ENCODE results near the gene SPATA22.
A peak's percentile ranks its signal among the peaks of the same experiment; 100 is the strongest.
"Not testable (repeated sequence)": the region's sequence is repeated elsewhere in the genome, so short reads cannot be mapped to it uniquely, and the experiment has no call there.

Gene SPATA22

GRCh38 chr17:3475251-3475685 is 3.6 kb upstream of the SPATA22 start:
- DNase-seq (ENCODE audit: low spot score), result no peak
- in situ Hi-C loops (cut with MboI; ENCODE audit: low pct_unique_long_range_greater_than_20kb, low sequenced_read_pairs, unreplicated experiment), result loop anchor here (25.0 kb wide), 1 partner anchor 112 kb away; no protein-coding TSS in a partner anchor
- no peak for TF ChIP-seq CTCF (IDR thresholded peaks at IDR 0.05; ENCODE audit: extremely low read depth, insufficient read depth, missing control alignments)

GRCh38 chr17:3474212-3474611 is 2.6 kb upstream of the SPATA22 start:
- in situ Hi-C loops (cut with MboI; ENCODE audit: low pct_unique_long_range_greater_than_20kb, low sequenced_read_pairs, unreplicated experiment), result no loop called here
- DNase-seq (ENCODE audit: low spot score), result no peak
- TF ChIP-seq CTCF (IDR thresholded peaks at IDR 0.05; ENCODE audit: extremely low read depth, insufficient read depth, missing control alignments), result no peak

GRCh38 chr17:3472137-3472536 is 518 bp upstream of the SPATA22 start:
- in situ Hi-C loops (cut with MboI; ENCODE audit: low pct_unique_long_range_greater_than_20kb, low sequenced_read_pairs, unreplicated experiment), result no loop called here
- DNase-seq (ENCODE audit: low spot score), result no peak

GRCh38 chr17:3469529-3469928 is 2.1 kb downstream of the SPATA22 start:
- DNase-seq (ENCODE audit: low spot score), result no peak
- in situ Hi-C loops (cut with MboI; ENCODE audit: low pct_unique_long_range_greater_than_20kb, low sequenced_read_pairs, unreplicated experiment), result no loop called here
- no peak for TF ChIP-seq CTCF (IDR thresholded peaks at IDR 0.05; ENCODE audit: extremely low read depth, insufficient read depth, missing control alignments)

More at GRCh38 chr17:3472137-3472536, 518 bp upstream of the SPATA22 start:
- no peak for TF ChIP-seq CTCF (IDR thresholded peaks at IDR 0.05; ENCODE audit: extremely low read depth, insufficient read depth, missing control alignments)

GRCh38 chr17:3466355-3466754 is 5.3 kb downstream of the SPATA22 start:
- DNase-seq (ENCODE audit: low spot score); in situ Hi-C loops (cut with MboI; ENCODE audit: low pct_unique_long_range_greater_than_20kb, low sequenced_read_pairs, unreplicated experiment): not testable (repeated sequence)

- DNase-seq (ENCODE audit: low spot score), result no peak
- in situ Hi-C loops (cut with MboI; ENCODE audit: low pct_unique_long_range_greater_than_20kb, low sequenced_read_pairs, unreplicated experiment), result no loop called here
- TF ChIP-seq CTCF (IDR thresholded peaks at IDR 0.05; ENCODE audit: extremely low read depth, insufficient read depth, missing control alignments), result no peak
Measured at GRCh38 chr17:3448059-3448665, 23.5 kb downstream of the SPATA22 start.

- in situ Hi-C loops (cut with MboI; ENCODE audit: low pct_unique_long_range_greater_than_20kb, low sequenced_read_pairs, unreplicated experiment), result no loop called here
- no peak for DNase-seq (ENCODE audit: low spot score)
- TF ChIP-seq CTCF (IDR thresholded peaks at IDR 0.05; ENCODE audit: extremely low read depth, insufficient read depth, missing control alignments), result peak; percentile 37
Measured at GRCh38 chr17:3447625-3448024, 24.0 kb downstream of the SPATA22 start.

Data from GM13977 (cell line).